Epithelial cell of esophagus (primary cell): Measurements from ENCODE around the gene MAU2.

ENCODE experiments used
- DNase-seq: peaks from one replicate; pipeline ENCODE4 v3.0.0; 2010; ENCODE audit warnings: low read depth
- H3K4me3 ChIP-seq: 2 replicates; pipeline ENCODE4 v1.5.1; 2011; ENCODE audit warnings: mild to moderate bottlenecking, low read length, control low read depth
- TF ChIP-seq, protein P1 (sequence below): IDR thresholded peaks from 2 replicates; pipeline ENCODE4 v1.5.1; 2011; ENCODE audit warnings: low read depth, mild to moderate bottlenecking, low read length, control low read depth, inconsistent platforms; ENCODE audit not compliant: insufficient read depth; ENCODE audit errors: missing control alignments

The MAU2 gene

DNA sequence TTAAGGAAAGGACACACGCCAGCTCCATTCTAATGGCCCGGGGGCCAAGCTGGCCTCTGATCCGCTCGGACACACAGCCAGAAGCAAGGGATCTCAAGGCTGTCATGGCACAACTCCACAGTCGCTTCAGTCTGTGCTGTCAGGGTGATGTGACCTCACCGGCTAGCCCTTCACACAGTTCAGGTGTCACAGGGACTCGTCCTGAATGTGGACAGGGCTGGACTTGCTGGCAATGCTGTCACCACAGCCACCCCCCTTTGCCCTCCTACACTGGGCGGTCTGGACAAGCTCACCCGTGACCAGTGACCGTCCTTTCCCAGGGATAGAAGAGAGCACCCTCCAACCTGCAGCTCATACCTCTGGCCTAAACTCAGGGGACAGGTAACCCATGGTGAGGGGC lies 15.6 kb upstream of the MAU2 start:
- no peak overlapping the region for H3K4me3 ChIP-seq
- TF ChIP-seq, protein P1, sequence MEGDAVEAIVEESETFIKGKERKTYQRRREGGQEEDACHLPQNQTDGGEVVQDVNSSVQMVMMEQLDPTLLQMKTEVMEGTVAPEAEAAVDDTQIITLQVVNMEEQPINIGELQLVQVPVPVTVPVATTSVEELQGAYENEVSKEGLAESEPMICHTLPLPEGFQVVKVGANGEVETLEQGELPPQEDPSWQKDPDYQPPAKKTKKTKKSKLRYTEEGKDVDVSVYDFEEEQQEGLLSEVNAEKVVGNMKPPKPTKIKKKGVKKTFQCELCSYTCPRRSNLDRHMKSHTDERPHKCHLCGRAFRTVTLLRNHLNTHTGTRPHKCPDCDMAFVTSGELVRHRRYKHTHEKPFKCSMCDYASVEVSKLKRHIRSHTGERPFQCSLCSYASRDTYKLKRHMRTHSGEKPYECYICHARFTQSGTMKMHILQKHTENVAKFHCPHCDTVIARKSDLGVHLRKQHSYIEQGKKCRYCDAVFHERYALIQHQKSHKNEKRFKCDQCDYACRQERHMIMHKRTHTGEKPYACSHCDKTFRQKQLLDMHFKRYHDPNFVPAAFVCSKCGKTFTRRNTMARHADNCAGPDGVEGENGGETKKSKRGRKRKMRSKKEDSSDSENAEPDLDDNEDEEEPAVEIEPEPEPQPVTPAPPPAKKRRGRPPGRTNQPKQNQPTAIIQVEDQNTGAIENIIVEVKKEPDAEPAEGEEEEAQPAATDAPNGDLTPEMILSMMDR, result no peak
- DNase-seq, result no peak

DNA sequence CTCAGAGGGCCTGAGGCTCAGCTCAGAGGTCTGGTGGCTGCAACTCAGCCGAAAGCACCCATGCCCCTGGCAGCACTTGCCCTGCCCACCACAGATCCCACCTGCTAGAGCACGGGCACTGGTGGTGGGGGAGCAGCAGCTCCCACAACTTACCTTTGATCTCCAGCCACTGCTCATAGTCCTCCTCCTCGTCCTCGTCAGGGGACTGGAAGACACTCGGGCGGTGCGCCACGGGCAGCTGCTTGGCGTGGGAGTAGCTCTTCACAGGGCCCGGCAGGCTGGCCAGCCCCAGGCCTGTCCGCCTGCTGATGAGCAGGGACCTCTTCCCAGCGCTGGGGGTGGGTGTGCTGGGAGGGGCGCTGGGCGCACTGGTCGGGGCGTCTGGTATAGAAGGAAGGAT lies 14.9 kb upstream of the MAU2 start:
- H3K4me3 ChIP-seq, result no peak overlapping the region
- TF ChIP-seq, protein P1, result no peak
- DNase-seq, result no peak

DNA sequence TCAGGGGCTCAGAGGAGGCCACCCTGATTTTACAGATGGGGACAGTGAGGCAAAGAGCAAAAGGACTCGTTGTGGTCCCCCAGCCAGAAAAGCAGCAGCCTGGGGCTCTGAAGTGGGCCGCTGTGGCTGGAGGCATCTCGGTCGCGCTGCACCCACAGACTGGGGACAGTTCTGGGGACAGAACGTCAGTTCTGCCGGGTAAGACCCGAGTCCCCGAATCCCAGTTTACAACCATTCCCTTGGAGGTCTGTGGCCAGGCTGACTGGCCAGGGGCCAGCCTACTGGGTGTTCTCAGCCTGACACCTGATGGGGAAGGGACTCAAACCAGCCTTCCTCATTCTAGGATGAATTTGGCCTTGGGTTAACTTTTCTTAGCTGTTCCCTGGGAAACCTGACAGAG lies 14.4 kb upstream of the MAU2 start:
- no peak overlapping the region for H3K4me3 ChIP-seq
- DNase-seq, result no peak
- TF ChIP-seq, protein P1, result no peak

DNA sequence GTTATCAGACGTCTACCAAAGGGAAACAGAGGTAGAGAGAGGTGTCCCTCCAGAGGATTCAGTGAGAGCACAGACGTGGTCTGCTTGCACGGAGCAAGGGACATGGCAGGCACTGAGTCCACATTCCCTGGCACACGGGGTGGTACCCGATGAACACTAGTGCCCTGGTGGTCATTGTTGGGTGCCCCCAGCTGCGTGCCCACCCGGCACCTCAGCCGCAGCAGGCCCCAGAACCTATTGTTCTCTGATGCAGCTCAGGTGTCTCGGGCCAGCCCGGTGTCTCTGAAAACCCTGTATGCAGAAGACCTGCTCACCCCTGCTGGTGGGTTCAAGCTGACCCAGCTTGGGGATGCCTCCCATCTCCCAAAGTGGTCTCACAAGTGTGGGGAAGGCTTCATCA lies 12.3 kb upstream of the MAU2 start:
- DNase-seq, result no peak
- TF ChIP-seq, protein P1, result no peak
- no peak overlapping the region for H3K4me3 ChIP-seq

DNA sequence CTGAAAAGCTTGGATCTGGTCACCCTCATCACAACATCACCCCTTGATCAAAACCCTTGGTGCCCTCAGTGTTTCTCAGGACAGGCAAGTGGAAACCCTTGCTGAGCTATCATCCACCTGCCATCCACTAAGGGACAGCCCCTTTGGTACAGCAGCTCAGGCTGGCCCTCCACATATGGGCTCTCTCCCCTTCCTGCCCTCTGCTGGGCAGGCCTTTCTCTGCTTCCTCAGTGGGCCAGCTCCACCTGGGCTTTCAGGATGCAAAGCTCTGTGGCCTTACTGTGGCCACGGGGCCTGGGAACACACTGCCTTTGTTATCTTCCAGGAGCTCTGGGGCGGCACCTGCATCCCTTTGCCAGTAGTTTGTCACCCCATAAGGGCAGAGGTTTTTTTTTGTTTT lies 5.2 kb upstream of the MAU2 start:
- DNase-seq, result no peak
- TF ChIP-seq, protein P1, result no peak
- no peak overlapping the region for H3K4me3 ChIP-seq

DNA sequence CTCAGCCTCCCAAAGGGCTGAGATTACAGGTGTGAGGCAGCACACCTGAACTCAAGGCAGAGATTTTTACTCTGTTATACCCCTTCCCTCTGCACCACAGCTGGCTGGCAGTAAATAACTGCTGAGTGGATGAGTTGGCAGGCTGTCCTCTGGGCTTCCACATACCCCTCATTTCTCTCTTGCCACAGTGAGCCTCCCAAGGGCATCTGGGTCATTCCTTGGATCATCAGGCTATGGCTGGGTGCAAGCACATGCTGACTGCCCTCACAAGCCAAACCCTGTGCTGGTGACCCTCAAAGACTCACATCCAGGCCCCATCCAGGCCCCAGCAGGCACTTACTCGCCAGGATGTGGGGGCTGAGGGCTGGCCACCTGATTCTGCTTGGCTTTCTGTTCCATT lies 4.5 kb upstream of the MAU2 start:
- TF ChIP-seq, protein P1, result no peak
- no peak for DNase-seq
- no peak overlapping the region for H3K4me3 ChIP-seq

DNA sequence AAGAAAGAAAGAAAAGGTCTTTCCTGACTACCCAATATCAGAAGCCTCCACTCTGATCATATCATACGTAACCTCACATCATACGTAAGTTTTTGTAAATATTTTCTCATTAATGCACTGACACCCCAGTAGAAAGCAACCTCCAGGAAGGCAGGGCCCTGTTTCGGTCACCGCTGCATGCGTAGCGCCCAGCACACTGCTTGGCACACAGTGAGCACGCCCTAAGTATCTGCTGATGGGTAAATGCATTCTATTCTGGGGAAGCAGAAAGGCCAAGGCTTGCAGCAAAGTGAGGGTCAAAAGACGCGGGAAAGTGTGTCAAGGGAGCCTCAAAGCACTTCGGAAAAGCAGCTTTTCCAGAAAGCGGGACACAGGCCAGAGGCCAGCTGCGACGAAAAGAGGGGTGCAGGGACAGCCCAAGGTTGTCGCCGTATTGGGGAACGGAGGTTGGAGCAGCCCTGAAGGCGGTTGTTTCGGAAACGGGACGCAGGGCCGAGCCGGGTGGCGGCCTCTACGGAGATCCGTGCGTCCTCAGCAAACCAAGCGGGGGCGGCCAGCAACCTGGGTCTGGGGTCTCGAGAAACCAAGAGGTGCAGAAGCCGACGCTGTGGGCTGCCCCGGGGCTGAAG lies 783 bp upstream of the MAU2 start:
- no peak for DNase-seq
- H3K4me3 ChIP-seq, result peak overlapping the region; percentile 94
- TF ChIP-seq, protein P1, result no peak
